Cerebellar nuclear complex (tissue), 1 donor: ENCODE results near the gene SENP2.

Experiments
- DNase-seq, 2 experiments: peaks; one replicate each; lab custom pipeline; 2025; lab: John Stamatoyannopoulos, UW

The SENP2 gene

GRCh38 chr3:185680231-185680630 lies 94.1 kb downstream of the SENP2 start:
- no peak for DNase-seq
